IPS DF 6.9 (cell line): ENCODE results near the gene VPS37D.
"Not testable (repeated sequence)": the region's sequence is repeated elsewhere in the genome, so short reads cannot be mapped to it uniquely, and the experiment has no call there.

Experiments
- DNase-seq: peaks from one replicate; pipeline ENCODE4 v3.0.0-alpha.2; 2013; ENCODE audit warnings: low read depth, low spot score
- H3K27ac ChIP-seq: one replicate; pipeline ENCODE4 v1.5.1; 2013; ENCODE audit warnings: low read length, control low read depth
- H3K27me3 ChIP-seq: 2 replicates; pipeline ENCODE4 v1.6.1; 2013; ENCODE audit warnings: mild to moderate bottlenecking, low read length; ENCODE audit not compliant: control insufficient read depth, insufficient read depth
- H3K36me3 ChIP-seq: 2 replicates; pipeline ENCODE4 v1.6.1; 2013; ENCODE audit warnings: low read length; ENCODE audit not compliant: control insufficient read depth, insufficient read depth
- H3K4me1 ChIP-seq: 2 replicates; pipeline ENCODE4 v1.6.1; 2013; ENCODE audit warnings: low read length; ENCODE audit not compliant: control insufficient read depth, insufficient read depth
- H3K4me3 ChIP-seq: 2 replicates; pipeline ENCODE4 v1.5.1; 2013; ENCODE audit warnings: mild to moderate bottlenecking, low read length
- H3K9me3 ChIP-seq: 2 replicates; pipeline ENCODE4 v1.6.1; 2013; ENCODE audit warnings: low read length, inconsistent platforms; ENCODE audit not compliant: control insufficient read depth, insufficient read depth
- WGBS: extraction: QIAGEN DNeasy Blood & Tissue Kit; methylation state at CpG from one replicate; pipeline ENCODE4 v1.1.7; 2013; ENCODE audit warnings: mixed read lengths, missing lambda C conversion rate; ENCODE audit not compliant: insufficient read length, insufficient coverage; 5-methylcytosine and 5-hydroxymethylcytosine counted together

The VPS37D gene

DNA sequence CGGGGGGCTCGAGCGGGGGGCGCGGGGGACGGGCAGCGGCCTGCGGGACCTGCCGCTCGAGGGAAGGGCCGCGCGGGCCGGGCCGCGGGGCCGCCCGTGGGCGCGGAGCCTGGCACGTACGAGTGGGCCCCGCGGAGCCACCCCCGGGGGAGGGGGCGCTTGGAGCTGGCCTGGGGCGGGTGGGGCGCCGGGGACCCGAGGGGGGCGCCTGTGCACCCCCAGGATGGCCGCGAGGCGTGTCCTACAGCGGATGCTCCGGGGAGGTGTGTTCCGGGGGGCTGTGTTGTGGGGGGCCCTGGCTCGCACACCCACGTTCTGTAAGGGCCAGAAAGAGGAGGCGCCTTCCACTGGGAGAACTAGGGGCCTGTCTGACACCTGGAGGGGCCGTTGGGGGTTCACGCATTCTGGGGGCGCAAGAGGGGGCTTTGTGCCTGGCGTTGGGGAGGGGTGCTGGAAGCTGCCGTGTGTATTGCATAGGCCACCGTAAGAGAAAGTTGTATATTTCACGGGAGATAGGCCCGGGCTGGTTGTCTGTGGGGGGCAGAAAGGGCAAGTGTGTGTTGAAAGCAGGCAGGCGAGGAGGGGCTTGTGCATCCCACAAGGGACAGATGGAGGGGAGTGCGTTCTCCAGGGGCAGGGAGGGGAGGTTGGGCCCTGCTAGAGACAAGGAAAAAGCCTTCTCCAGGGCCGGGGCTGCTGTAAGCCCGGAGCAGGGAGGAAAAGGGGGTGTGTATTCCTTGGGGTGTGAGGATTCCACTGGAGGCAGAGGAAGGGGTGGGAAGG is 663 bp downstream of the VPS37D start:
- DNase-seq: no peak
- H3K36me3 ChIP-seq: no peaks in the 10 kb centered on the region
- H3K4me3 ChIP-seq: peak overlapping the region; percentile 77
- H3K27me3 ChIP-seq: no peaks in the 10 kb centered on the region
- no peak overlapping the region for H3K27ac ChIP-seq
- no peaks in the 10 kb centered on the region for H3K9me3 ChIP-seq
- WGBS: no CpG with 5 or more reads among the region's 52 CpGs
- H3K4me1 ChIP-seq: peaks cover 8% of the 10 kb centered on the region

DNA sequence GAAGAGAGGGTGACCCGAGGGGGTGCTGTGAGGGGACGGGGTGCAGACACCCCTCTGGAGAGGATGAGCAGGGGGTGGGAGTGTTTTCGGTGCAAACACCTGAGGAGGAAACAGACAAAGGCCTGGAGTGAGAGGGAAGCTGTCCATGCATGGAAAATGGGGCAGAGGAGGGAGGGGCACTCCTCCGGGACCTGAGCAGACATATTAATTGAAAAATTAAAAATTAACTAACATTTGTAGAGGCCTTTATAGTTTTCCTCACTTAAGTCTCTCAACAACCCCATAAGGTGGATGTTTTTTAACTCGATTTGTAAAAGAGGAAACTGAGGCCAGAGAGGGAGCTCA is 1.2 kb downstream of the VPS37D start:
- DNase-seq: no peak
- peak overlapping the region; percentile 77; the same call in 1 of the 2 replicates for H3K4me3 ChIP-seq

DNA sequence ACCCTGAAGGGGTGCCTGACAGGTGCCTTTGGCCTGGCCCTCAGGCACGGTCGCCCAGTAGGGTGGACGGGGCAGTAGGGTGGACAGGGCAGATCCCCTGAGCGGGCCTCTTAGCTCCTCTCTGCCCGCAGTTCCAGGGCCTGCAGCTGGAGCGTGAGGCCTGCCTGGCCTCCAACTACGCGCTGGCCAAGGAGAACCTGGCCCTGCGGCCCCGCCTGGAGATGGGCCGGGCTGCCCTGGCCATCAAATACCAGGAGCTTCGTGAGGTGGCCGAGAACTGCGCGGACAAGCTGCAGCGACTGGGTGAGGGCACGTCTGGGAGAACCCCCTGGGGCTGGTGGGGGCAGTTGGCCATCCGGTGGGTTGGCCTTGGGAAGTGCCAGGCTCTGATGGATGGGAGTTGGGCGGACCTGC is 1.7 kb downstream of the VPS37D start:
- Histone ChIP-seq H3K36me3 (no peaks in the 10 kb centered on the region), H3K4me3 (no peak overlapping the region), H3K4me1 (peaks cover 8% of the 10 kb centered on the region), H3K27me3 (no peaks in the 10 kb centered on the region), H3K9me3 (no peaks in the 10 kb centered on the region), H3K27ac (no peak overlapping the region)
- no peak for DNase-seq
- no CpG with 5 or more reads among the region's 19 CpGs for WGBS

More for the DNA sequence above, 1.2 kb downstream of the VPS37D start:
- no CpG with 5 or more reads among the region's 5 CpGs for WGBS
- Histone ChIP-seq H3K27me3 (no peaks in the 10 kb centered on the region), H3K27ac (no peak overlapping the region), H3K36me3 (no peaks in the 10 kb centered on the region), H3K4me1 (peaks cover 8% of the 10 kb centered on the region), H3K9me3 (no peaks in the 10 kb centered on the region)

DNA sequence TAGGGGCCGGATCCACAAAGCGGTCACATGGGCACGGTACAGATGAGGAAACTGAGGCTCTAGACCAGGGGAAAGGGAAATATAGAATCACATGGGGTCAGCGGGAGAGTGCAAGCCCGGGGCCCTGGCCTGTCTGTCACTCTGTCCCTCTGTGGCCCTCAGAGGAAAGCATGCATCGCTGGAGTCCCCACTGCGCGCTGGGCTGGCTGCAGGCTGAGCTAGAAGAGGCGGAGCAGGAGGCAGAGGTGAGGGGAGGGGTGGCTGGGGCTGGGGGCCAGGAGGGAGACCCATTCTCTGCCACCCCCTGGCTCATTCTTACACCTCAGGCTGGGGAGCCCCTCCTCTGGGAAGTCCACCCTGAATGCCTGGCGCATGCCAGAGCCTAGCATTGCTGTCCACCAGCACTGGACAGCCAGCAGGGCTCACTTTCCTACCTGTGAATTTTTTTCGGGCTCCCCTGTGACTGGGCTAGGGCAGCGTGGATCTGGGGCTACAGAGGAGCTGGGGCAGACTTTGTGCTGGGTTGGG is 2.3 kb downstream of the VPS37D start:
- H3K4me1 ChIP-seq: peaks cover 6% of the 10 kb centered on the region
- no peak overlapping the region for H3K27ac ChIP-seq
- H3K9me3 ChIP-seq: no peaks in the 10 kb centered on the region
- no peaks in the 10 kb centered on the region for H3K27me3 ChIP-seq
- no peak for DNase-seq
- no CpG with 5 or more reads among the region's 12 CpGs for WGBS
- no peaks in the 10 kb centered on the region for H3K36me3 ChIP-seq
- H3K4me3 ChIP-seq: no peak overlapping the region

DNA sequence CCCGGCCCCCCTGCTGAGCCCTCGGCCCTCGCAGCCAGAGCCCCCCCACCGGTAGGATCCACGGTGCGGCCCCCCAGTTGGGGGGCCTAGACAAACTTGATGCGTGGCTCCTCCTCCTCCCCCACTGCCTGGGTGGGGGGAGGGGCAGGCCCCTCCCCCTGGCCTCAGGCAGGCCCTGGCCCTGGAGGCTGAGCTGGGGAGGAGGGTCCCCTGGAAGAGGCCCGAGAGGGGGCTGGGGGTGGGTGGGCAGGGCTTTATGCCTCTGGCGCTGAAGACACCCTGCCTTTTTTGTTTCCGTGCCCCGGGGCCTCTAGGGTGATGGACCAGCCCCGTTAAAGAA is 3.7 kb downstream of the VPS37D start:
- Histone ChIP-seq H3K4me3 (no peak overlapping the region), H3K36me3 (no peaks in the 10 kb centered on the region), H3K4me1 (peaks cover 6% of the 10 kb centered on the region), H3K27ac (no peak overlapping the region), H3K9me3 (no peaks in the 10 kb centered on the region), H3K27me3 (no peaks in the 10 kb centered on the region)
- no CpG with 5 or more reads among the region's 12 CpGs for WGBS
- no peak for DNase-seq

DNA sequence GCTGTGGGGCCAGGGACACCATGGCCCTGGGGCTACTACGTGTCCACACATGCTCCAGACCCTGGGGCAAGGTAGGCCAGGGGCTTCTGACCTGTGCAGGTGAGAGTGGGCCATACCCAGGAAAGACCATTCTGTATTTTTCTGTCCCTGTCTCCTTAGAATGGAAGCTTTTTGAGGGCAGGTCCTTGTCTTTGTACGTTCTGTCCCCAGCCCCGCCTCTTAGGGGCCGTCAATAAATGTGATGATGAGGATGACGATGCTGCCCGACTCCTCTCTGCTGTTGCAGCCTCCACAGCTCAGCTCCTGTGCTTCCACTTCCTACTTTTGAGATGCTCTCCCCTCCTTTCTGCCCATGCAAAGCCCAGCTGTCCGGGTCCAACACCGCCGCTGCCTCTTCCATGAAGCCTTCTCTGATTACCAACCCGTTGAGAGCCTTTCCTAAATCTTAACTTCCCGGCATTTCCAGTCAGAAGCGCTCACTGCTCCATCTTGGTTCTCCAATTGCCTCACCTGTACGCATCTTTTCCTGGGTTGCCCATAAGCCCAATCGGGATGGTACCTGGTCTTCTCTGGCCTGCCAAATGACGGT is 4.3 kb downstream of the VPS37D start:
- Histone ChIP-seq H3K4me1 (peaks cover 6% of the 10 kb centered on the region), H3K36me3 (no peaks in the 10 kb centered on the region), H3K9me3 (no peaks in the 10 kb centered on the region), H3K4me3 (no peak overlapping the region), H3K27ac (no peak overlapping the region), H3K27me3 (no peaks in the 10 kb centered on the region)
- DNase-seq: no peak
- WGBS: no CpG with 5 or more reads among the region's 15 CpGs

DNA sequence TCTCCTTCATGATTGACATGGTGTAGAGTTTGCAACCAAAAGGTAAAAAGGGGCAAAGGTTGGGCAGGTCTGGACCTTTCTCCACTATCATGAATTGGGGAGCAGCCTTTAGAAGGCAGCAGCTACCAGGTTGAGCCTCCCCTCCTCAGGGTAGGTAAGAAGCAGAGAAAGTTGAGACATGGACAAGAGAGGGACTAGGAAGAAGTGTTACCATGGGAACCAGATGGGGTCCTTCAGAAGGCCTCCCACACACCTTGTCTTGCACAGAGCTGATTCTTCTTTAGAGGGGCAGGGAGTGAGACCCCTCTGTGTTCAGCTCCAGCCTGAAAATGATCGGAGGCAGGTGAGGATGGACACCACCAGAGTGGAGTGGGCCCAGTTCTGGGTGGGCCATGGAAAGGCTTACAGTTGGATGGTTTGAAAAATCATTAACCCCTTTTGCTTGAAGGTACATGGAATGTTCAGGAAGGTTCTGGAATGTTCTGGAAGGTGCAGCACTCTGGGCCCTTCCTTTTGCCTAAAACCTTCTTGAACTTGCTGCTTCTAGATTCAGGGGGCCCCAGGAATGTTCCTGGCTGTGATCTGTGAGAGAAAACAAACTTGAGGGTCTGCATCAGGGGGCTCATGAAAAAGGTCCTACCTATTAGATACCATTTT is 7.0 kb downstream of the VPS37D start:
- no CpG with 5 or more reads among the region's 1 CpG for WGBS

DNA sequence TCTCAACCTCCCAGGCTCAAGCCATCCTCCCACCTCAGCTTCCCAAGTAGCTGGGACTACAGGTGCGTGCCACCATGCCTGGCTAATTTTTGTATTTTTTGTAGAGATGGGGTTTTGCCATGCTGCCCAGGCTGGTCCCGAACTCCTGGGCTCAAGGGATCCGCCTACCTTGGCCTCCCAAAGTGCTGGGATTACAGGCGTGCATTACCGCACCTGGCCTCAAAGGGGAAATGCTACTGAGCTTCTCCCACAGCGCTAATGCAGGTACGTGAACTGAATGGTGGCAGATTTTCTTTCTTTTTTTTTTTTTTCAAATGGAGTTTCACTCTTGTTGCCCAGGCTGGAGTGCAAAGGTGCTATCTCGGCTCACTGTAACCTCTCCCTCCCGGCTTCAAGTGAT is 8.4 kb downstream of the VPS37D start:
- not testable (repeated sequence) for DNase-seq, H3K27ac ChIP-seq, H3K36me3 ChIP-seq, H3K4me1 ChIP-seq, H3K9me3 ChIP-seq, H3K27me3 ChIP-seq, H3K4me3 ChIP-seq
- no CpG with 5 or more reads among the region's 9 CpGs for WGBS

More for the DNA sequence above, 7.0 kb downstream of the VPS37D start:
- no peaks in the 10 kb centered on the region for H3K27me3 ChIP-seq
- no peak overlapping the region for H3K4me3 ChIP-seq
- H3K36me3 ChIP-seq: peaks cover 3% of the 10 kb centered on the region; the same call in 1 of the 2 replicates
- no peak for DNase-seq
- no peak overlapping the region for H3K27ac ChIP-seq
- peaks cover 5% of the 10 kb centered on the region for H3K4me1 ChIP-seq
- no peaks in the 10 kb centered on the region for H3K9me3 ChIP-seq

DNA sequence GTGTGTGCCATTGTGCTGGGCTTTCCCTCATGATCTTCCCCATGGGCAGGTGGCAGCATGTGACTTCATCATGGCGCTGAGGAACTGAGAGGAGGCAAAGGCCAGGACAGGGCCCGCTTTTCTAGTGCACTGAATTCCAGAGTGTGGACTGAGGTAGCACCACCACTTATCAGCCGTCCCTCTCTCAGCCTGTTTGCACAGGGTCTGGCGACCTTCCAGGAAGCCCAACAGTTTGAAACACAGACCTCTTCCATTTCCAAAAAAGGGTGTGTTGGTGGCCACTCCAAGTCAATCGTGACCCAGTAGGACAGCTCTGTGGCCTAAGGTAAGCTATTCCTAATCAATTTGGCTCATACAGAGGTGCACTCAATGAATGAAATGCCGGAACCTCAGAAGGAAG is 11.2 kb downstream of the VPS37D start:
- no CpG with 5 or more reads among the region's 6 CpGs for WGBS
- H3K27me3 ChIP-seq: no peaks in the 10 kb centered on the region
- no peak overlapping the region for H3K4me3 ChIP-seq
- H3K36me3 ChIP-seq: peaks cover 3% of the 10 kb centered on the region; the same call in 1 of the 2 replicates
- no peaks in the 10 kb centered on the region for H3K4me1 ChIP-seq
- no peak overlapping the region for H3K27ac ChIP-seq
- DNase-seq: no peak
- H3K9me3 ChIP-seq: no peaks in the 10 kb centered on the region

DNA sequence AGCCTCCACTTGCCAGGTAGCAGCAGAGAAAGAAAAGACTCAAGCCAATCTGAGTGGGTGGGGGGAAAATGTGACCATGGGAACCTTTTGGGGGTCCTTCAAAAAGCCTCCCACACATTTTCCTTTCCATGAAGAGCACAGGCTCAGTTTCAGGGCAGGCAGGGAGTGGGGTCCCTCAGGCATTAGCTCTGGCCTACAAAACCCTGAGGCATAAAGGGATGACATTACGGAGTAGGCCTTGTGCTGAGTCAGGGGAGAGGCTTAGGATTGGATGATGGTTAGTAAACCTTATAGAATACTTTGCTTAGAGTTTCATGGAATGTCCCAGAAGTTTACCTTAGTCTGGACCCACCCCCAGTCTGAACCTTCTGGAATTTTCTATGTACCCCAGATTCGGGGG is 12.1 kb downstream of the VPS37D start:
- Histone ChIP-seq H3K4me1 (no peaks in the 10 kb centered on the region), H3K27me3 (no peaks in the 10 kb centered on the region), H3K9me3 (no peaks in the 10 kb centered on the region), H3K36me3 (peaks cover 3% of the 10 kb centered on the region; the same call in 1 of the 2 replicates), H3K27ac (no peak overlapping the region), H3K4me3 (no peak overlapping the region)
- no CpG with 5 or more reads among the region's 2 CpGs for WGBS
- DNase-seq: no peak
